ENCODE data around the gene ZNF79. TPM values are rescaled to one million over a fixed set of nuclear protein-coding genes. Genes with fewer than 3 reads are reported as not detected.

Gene ZNF79
- total RNA-seq, 1 donor from 2014 or later: 16.8 TPM

DNA sequence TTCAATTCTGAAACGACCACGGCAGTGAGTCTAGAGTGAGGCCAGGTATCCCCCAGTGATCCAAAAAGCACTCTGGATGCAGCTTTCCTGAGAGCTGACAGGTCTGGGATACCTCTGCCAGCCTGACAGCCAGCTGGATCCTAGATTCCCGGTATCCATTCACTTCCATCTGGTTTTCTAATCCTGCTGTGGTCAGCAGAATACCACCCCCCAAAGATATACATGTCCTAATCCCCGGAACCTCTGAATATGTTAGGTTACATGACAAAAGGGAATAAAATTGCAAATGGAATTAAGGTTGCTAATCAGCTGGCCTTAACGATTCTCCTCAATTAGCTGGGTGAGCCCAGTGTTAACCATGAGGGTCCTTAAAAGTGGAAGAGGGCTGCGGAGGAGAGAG is 1.4 kb upstream of the ZNF79 start:
- intact Hi-C loops (cut with micrococcal nuclease): no loop called here

DNA sequence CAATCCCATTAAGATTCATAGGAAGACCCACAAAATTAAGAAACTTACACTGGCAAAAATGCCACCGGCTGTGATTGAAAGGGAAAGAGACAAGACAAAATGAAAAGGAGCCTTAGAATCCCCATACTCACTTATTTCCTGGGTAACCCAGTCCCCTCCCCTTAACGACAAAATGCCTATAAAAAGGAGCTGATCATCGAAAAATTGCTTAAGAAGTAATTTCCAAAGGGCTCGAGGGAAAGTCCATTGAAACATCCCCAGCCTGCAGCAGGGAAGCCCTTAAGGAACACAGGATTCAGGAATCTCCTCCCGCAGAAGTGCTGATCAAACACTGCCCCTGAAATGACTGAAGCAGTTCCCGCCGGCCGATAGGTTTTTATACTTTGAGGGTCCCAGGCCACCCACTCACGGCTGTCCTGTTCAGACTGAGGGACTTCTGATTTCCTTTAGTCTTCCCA is 677 bp upstream of the ZNF79 start:
- intact Hi-C loops (cut with micrococcal nuclease): no loop called here

DNA sequence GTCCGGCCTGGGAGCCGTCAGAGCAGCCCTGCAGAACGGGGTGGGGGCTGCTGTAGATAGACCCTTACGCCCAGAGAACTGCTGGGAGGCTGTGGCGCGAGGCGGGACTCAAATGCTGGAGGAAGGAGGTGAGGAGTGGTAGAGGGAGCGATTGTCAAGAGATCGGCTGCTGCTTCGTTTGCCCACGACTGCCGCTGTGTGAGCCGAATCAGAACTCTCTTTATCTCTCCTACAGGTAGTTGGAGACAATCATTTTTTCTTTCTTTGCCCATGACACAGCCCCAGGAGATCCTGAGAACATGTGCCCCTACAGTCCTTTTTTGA is 456 bp downstream of the ZNF79 start:
- intact Hi-C loops (cut with micrococcal nuclease): loop anchor here (1.0 kb wide), 7 partner anchors 27 to 643 kb away; partner anchors contain the start of genes LRSAM1, NAIF1 and RPL12

DNA sequence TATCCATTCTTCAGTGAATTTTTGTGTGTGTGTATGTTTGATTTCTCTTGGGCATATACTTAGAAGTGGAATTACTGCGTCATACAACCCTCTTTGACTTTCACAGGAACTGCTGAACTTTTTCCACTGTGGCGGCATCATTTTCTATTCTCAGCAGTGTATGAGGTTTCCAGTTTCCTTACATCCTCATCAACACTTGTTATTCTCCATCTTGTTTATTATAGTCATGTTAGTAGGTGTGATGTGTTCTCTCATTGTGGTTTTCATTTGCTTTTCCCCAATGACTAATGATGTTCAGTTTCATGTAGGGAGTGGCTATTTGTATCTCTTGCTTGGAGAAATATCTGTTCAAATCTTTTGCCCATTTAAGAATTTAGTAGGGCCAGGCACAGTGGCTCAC is 2.6 kb downstream of the ZNF79 start:
- intact Hi-C loops (cut with micrococcal nuclease): no loop called here

DNA sequence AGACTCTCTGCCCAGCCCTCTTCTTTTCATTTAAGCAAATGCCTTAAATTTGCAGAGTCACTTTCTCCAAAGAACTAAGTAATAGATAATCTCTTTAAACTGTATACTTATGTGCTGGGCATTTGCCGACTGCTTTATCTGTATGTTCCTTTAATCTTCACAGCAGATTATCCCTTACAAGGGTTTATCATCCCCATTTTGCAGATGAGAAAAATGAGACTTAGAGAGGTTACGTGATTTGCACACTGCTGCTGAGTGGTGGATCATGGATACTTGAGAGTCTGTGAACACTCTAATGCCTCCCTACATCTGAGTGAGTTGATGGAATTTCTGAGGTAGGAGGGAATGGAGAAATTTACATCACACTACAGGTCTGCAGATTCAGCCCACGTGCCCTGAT is 4.2 kb downstream of the ZNF79 start:
- intact Hi-C loops (cut with micrococcal nuclease): no loop called here

DNA sequence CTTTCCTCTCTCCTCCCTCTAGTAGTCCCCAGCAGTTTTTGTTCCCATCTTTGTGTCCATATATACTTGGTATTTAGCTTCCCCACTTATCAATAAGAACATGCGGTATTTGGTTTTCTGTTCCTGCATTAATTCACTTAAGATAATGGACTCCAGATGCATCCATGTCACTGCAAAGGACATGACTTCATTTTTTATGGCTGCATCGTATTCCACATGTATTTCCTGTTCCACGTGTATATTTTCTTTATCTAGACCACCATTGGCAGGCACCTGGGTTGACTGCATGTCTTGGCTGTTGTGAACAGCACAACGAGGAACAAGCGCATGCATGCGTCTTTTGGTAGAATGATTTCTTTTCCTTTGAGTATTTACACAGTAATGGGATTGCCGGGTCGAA is 6.2 kb downstream of the ZNF79 start:
- intact Hi-C loops (cut with micrococcal nuclease): no loop called here

DNA sequence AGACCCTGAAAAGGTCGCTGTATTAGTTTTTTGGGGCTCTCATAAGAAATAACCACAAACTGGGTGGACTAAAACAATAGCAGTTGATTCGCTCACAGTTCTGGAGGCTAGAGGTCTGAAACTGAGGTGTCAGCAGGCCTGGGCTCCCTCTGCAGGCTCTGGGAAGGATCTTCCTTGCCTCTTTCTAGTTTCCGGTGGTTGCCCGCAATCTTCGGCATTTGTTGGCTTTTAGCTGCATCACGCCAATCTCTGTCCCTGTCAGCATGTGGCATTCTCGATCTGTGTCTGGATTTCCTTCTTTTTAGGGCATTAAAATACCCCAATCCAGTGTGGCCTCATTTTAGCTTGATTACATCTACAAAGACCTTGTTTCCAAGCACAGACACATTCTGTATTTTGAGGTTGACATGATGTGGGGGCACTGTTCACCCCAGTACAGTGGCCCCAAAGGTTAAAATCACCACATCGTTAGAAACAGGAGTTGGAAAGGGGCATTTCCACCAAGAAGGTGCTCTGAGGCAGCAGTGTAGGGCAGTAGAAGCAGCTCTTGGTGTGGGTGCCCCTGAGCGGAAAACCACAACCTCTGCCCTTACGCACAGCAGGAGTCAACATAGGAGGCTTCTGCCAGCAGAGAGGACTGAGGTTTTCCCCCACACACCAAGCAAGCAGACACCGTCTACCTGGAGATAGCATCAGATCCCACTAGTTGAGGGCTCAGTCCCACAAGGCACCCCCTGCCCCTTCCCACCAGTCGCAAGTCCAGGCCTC is 13.5 kb downstream of the ZNF79 start:
- intact Hi-C loops (cut with micrococcal nuclease): no loop called here

DNA sequence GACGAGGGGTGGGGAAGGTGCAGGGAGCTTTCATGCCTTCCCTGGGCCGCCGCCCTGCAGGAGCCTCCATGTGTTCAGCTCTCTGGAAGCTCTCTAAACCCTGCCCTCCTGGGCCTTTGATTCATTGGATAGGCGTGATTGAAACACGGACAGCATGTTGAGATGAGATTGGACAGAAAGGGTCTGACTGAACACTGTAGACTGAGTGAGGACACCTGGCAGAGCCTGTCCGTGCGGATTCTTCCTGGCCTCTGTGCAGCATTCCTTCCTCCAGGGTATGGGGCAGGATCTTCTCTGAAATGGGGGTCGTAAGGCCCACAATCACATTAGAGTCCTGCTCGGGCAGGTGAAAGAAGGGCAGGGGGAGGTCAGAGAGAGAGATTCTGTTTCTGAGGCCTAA is 14.2 kb downstream of the ZNF79 start:
- intact Hi-C loops (cut with micrococcal nuclease): no loop called here

DNA sequence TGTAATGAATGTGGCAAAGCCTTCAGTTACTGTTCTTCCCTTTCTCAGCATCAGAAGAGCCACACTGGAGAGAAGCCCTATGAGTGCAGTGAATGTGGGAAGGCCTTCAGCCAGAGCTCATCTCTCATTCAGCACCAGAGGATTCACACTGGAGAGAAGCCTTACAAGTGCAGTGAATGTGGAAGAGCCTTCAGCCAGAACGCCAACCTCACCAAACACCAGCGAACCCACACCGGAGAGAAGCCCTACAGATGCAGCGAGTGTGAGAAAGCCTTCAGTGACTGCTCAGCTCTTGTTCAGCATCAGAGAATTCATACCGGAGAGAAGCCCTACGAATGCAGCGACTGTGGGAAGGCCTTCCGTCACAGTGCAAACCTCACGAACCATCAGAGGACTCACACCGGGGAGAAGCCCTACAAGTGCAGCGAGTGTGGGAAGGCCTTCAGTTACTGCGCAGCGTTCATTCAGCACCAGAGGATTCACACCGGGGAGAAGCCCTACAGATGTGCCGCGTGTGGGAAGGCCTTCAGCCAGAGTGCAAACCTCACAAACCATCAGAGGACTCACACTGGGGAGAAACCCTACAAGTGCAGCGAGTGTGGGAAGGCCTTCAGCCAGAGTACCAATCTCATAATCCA is 20.2 kb downstream of the ZNF79 start:
- intact Hi-C loops (cut with micrococcal nuclease): no loop called here

DNA sequence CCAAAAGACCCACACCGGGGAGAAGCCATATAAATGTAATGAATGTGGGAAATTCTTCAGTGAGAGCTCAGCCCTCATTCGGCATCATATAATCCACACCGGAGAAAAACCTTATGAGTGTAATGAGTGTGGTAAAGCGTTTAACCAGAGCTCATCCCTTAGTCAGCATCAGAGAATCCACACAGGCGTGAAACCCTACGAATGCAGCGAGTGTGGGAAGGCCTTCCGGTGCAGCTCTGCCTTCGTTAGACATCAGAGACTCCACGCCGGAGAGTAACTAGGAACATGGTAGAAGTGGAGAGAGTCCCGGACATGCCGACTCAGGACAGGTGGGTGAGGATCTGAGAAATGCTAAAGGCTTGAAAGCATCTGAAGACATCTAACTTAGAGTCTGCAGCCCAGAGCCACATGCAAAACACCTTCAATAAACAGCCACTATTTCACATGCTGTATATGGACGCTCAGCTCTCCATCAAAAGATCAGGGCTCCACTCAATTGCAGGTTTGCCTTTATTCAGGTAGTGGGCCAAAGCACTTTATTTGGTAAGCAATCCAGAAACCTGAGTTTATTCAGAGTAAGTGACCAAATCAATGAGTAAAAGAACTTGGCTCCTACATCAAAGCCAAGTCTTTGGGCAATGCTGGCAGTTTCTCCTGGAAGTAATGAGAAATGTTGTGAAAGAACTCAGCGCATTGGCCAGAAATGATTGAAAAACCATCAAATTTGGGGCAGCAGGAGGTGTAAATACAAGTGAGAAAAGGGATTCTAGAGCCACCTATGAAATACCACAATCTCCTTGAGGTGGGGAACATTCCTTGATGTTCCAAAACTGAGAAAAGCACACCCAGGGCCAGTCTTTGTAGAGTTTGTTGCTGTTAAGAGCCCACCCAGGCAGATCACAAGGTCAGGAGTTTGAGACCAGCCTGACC is 21.0 kb downstream of the ZNF79 start:
- intact Hi-C loops (cut with micrococcal nuclease): no loop called here

DNA sequence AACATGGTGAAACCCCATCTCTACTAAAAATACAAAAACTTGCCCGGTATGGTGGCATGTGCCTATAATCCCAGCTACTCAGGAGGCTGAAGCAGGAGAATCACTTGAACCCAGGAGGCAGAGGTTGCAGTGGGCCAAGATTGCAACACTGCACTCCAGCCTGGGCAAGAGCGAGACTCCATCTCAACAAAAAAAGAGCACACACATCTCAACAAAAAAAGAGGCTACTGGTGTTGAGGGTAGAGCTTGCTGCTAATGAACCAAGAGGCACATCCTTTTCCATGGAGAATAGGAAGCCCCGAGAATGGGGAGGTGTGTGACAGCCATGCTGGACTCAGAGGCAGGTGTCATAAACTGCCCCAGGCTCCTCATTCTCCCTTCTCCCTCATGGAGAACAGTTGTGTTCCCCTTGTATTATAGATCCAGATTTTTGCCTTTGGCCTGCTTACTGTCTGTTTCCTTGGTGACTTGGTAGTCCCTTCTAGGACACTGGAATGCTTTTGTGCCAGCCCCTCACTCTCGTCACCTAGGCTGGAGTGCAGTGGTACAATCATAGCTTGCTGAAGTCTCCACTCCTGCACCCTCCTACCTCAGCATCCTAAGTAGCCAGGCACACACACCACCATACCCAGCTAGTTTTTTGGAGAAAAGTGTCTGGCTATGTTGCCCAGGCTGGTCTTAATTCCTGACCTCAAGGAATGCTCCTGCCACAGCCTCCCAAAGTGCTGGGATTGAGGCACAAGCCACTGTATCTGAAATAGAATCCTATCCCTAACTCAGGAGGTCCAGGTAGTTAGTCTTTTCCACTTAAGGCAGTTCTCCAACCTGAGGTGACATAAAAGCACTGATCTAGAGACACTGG is 21.9 kb downstream of the ZNF79 start:
- intact Hi-C loops (cut with micrococcal nuclease): no loop called here

DNA sequence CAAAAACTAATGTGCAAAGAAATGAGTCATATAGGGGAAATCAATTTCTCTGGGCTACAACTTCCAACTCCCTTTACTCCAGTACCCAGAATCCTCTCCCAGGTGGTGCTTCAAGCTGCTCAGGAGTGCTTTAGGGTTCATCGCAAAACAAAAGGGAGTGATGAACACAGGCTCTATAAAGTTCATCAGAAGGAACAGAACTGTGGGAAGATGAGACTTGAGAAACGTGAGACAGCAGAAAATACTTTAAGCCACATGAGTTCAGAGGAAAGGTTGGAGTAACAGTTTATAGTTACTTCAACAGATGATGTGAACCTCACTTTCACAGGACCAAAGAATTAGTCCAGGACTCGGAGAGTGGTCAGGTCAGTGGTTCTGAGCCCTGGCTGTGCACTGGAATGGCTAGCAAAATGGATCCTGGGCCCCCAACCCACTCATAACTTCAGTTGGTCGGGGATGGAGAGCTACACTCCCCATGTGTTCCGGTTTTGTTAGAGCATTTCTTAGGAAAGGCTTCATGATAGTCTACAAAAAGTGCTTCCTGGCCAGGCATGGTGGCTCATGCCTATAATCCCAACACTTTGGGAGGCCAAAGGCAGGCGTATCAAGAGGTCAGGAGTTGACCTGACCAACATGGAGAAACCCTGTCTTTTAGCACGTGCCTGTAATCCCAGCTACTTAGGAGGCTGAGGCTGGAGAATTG is 22.7 kb downstream of the ZNF79 start:
- intact Hi-C loops (cut with micrococcal nuclease): no loop called here

DNA sequence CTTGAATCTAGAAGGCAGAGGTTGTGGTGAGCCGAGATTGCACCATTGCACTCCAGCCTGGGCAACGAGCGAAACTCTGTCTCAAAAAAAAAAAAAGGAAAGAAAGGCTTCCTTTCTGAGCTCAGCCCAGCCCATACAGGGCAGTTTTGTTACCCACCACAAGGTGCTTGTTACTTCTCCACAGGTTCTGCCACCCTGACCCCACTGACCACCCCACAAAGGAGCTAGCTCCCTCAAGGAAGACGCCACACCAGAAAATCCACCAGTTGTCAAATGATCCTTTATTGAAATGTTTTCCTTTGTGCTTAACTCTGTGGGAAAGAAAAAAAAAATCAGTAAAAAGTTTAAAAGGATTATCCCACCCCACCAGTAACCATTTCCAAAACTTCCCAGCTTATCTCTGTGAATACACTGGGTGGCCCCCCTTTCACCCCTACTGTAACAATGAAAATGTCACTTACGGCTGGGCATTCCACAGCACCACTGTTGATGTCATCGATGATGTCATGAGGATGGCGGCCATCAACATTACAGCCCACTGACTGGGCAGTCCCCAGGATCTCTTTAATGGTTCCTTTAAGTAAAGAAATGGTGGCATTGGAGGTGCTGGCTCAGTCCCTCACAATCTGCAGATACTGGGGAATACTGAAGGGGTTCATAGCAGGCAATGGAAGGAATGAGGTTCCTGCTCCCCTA is 23.4 kb downstream of the ZNF79 start:
- intact Hi-C loops (cut with micrococcal nuclease): no loop called here

DNA sequence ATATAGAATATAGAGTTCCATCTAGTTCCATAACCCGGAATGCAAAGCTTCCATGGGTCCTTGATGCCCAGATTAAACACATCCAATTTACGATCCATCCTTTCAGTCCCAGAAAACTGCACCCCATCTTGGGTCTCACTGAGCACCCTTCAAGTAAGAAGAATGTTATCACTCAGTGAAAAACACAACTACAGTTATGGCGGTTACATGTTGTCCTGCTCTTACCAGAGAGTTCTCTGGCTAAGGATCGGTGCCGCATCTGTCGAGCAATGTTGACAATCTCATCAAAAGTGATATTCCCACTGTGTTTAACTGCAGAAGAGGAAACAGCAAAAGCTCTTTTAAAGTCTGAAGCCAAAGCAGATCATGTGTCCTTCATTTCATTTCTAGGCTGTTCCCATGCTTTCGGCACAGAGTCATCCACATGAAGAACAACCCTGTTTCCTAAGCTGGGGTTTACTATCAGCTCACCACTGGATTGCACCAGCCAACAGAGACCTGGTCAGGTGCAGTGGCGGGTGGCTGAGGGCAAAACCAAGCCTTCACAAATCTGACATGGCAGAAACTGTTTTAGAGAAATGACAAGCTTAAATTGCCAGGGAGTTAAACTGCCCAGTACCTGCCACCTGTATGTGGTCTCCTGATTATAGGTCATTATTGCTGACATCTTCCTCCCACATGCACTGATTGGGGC is 24.1 kb downstream of the ZNF79 start:
- intact Hi-C loops (cut with micrococcal nuclease): no loop called here

DNA sequence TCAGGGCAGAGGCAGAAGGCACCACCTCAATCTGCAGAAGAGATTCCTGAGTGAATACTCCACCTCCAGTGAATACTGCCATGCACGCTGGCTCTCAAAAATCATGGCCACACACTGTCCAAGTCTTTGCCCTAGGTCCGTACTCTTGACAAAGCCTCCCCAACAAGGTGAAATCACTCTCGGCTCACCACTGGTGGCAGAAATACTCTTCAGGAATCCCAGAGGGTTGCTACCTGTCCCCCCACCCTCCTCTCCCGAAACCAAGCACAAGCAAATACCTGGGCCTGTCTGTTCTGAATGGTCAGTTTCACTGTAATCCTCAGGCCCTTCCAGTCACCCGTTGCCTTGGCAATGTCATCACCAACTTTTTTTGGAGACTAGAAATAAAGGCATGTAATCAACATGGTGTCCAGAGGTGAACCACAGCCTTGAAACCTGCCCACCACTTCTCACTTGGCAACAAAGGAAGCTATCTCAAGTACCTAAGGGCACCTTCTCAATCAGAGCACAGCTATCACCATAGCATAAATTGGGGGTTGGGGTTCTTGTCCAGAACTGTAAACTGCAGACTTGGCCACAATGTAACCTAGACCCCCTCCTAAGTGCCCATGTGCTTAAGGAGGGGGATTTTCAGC is 25.3 kb downstream of the ZNF79 start:
- intact Hi-C loops (cut with micrococcal nuclease): no loop called here

DNA sequence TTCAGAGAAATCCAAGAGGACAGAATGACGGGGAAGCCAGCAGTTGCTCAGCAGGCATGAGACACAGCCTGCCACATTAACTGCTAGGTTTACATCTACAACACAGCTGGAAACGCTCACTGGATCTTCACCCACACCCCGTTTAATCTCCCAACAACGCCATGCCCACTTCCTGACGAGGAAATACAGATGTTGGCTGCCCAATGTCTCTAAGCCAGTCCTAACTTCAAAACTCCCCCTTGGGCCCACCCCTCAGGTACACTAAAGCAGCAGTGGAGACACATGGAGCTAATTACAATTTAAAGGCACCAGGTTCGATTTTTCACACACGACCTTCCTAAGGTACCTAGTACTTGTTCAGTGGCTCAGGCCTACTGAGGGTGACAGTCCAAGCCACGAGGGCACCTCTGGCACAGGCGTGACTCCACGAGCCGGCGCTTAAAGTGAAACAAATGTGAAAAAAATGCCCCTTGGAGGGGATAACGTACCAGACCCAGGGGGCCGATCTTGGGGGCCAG is 26.1 kb downstream of the ZNF79 start:
- intact Hi-C loops (cut with micrococcal nuclease): loop anchor here (2.0 to 5.0 kb wide), 7 partner anchors 62 to 677 kb away; partner anchors contain the start of genes PTGES2 and STXBP1

DNA sequence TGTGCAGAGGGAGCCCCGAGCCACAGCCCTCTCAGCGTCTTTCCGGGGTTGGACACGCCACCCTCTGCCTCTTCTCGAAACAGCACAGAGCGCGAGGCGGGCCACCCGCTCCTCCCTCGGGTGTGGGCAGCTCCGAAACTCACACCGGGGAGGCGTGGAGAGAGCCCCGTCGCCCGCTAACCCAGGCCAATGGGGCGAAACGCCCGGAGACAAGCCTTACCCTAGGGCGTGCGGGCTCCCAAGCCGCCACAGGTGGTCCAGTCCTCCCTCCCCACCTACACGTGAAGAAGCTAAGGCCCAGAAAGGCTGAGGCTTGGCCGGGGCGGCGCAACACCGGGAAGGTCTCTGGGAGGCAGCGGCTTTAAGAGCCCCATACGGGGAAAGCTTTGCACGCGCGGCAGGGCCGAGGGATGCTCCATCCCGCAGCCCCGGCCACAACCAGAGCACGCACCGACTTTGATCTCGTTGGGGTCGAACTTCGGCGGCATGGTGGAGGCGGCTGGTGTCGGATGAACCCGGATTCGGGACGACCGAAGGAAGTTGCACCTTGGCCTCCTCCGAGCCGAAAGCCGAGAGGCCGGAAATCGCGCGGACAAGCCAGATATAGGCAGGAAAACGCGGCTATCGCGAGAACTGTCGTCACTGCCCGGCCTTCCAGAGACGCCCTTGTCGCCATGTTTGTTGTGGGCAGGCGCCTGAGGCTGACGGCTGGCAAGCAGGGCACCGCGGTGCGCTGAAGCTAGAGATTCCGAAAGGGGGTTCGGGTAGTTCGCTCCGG is 26.8 kb downstream of the ZNF79 start, which contains the start of the genes LRSAM1 and RPL12:
LRSAM1 (plus strand) TSS at position 681 of the 778 bp plus-strand sequence. CDS start 3,018 bp downstream, outside the sequence.
RPL12 (minus strand) TSS at position 577 of the 778 bp plus-strand sequence; CDS start at position 488, 89 bp downstream.
- intact Hi-C loops (cut with micrococcal nuclease): loop anchor here (1.0 to 5.0 kb wide), 14 partner anchors 27 to 676 kb away; partner anchors contain the start of genes PTGES2, PTRH1, STXBP1 and TOR2A
